Endothelial cell (in vitro differentiated cells): Measurements from ENCODE around the gene PCDHA7. TPM values are rescaled to one million over a fixed set of nuclear protein-coding genes. Genes with fewer than 3 reads are reported as not detected.
A peak's percentile ranks its signal among the peaks of the same experiment; 100 is the strongest.
"Not testable (repeated sequence)": the region's sequence is repeated elsewhere in the genome, so short reads cannot be mapped to it uniquely, and the experiment has no call there.

ENCODE experiments used
- DNase-seq: peaks from one replicate; pipeline ENCODE4 v3.0.0; 2021; ENCODE audit warnings: low spot score
- H3K27ac Mint-ChIP-seq: one replicate; pipeline ENCODE4 v1.8.0; 2021; ENCODE audit warnings: mixed read lengths, inconsistent platforms; ENCODE audit not compliant: unreplicated experiment
- H3K27me3 Mint-ChIP-seq: one replicate; pipeline ENCODE4 v1.8.0; 2021; ENCODE audit warnings: mild to moderate bottlenecking, moderate library complexity, mixed read lengths, inconsistent platforms; ENCODE audit not compliant: unreplicated experiment
- H3K36me3 Mint-ChIP-seq: one replicate; pipeline ENCODE4 v1.8.0; 2021; ENCODE audit warnings: mild to moderate bottlenecking, low read depth, mixed read lengths, inconsistent platforms; ENCODE audit not compliant: unreplicated experiment
- H3K4me1 Mint-ChIP-seq: one replicate; pipeline ENCODE4 v1.8.0; 2021; ENCODE audit warnings: mild to moderate bottlenecking, mixed read lengths, inconsistent platforms; ENCODE audit not compliant: unreplicated experiment
- H3K4me3 Mint-ChIP-seq: one replicate; pipeline ENCODE4 v1.8.0; 2021; ENCODE audit warnings: mild to moderate bottlenecking, mixed read lengths, inconsistent platforms; ENCODE audit not compliant: unreplicated experiment
- H3K9me3 Mint-ChIP-seq: one replicate; pipeline ENCODE4 v1.8.0; 2021; ENCODE audit warnings: mixed read lengths, inconsistent platforms; ENCODE audit not compliant: unreplicated experiment
- CTCF ChIP-seq: fragments of 200-600 bp; sonication (generic); IDR thresholded peaks from one replicate; pipeline ENCODE4 v1.5.0; 2021; ENCODE audit warnings: antibody characterized with exemption; ENCODE audit not compliant: unreplicated experiment
- total RNA-seq: library from RNA; stranded (reverse); fragmentation: NEBNext Ultra II Directional; extraction: Animal tissue kit (Norgen Biotek cat#: 25700); gene quantifications from one replicate; pipeline ENCODE4 v1.2.1, GENCODE V29; 2021; ENCODE audit not compliant: unreplicated experiment

PCDHA7 gene
- total RNA-seq, 1 donor from 2014 or later = 2.9 TPM

GRCh38 chr5:140840978-140841962 lies 7.2 kb downstream of the PCDHA7 start, which contains the start of gene PCDHA8:
Gene PCDHA8, plus strand, starts transcription at chr5:140841187. Its CDS starts 135 bp downstream, at chr5:140841322.
- H3K36me3 Mint-ChIP-seq = peaks cover 10% of the 10 kb centered on the region
- H3K27me3 Mint-ChIP-seq = peaks cover 3% of the 10 kb centered on the region
- no peaks in the 10 kb centered on the region for H3K9me3 Mint-ChIP-seq
- peak; percentile 67 for TF ChIP-seq CTCF
- peak within 1 kb of the TSS; percentile 59 for H3K4me3 Mint-ChIP-seq
- no peaks in the 10 kb centered on the region for H3K4me1 Mint-ChIP-seq
- peak; percentile 58 for DNase-seq
- H3K27ac Mint-ChIP-seq = no peak within 1 kb of the TSS

GRCh38 chr5:140842798-140843733 lies 9.0 kb downstream of the PCDHA7 start:
- H3K9me3 Mint-ChIP-seq = no peaks in the 10 kb centered on the region
- TF ChIP-seq CTCF = no peak
- no peaks in the 10 kb centered on the region for H3K4me1 Mint-ChIP-seq
- H3K4me3 Mint-ChIP-seq = no peak overlapping the region
- H3K27me3 Mint-ChIP-seq = peaks cover 3% of the 10 kb centered on the region
- H3K27ac Mint-ChIP-seq = no peak overlapping the region
- no peak for DNase-seq
- H3K36me3 Mint-ChIP-seq = peaks cover 7% of the 10 kb centered on the region

- peak within 1 kb of the TSS; percentile 48 for H3K4me3 Mint-ChIP-seq
- DNase-seq = not testable (repeated sequence)
These were observed 14.4 kb downstream of the PCDHA7 start, which contains the start of gene PCDHA9 for GRCh38 chr5:140848139-140849102. Gene PCDHA9, plus strand, starts transcription at chr5:140848382. Its CDS starts 114 bp downstream, at chr5:140848496.

DNA sequence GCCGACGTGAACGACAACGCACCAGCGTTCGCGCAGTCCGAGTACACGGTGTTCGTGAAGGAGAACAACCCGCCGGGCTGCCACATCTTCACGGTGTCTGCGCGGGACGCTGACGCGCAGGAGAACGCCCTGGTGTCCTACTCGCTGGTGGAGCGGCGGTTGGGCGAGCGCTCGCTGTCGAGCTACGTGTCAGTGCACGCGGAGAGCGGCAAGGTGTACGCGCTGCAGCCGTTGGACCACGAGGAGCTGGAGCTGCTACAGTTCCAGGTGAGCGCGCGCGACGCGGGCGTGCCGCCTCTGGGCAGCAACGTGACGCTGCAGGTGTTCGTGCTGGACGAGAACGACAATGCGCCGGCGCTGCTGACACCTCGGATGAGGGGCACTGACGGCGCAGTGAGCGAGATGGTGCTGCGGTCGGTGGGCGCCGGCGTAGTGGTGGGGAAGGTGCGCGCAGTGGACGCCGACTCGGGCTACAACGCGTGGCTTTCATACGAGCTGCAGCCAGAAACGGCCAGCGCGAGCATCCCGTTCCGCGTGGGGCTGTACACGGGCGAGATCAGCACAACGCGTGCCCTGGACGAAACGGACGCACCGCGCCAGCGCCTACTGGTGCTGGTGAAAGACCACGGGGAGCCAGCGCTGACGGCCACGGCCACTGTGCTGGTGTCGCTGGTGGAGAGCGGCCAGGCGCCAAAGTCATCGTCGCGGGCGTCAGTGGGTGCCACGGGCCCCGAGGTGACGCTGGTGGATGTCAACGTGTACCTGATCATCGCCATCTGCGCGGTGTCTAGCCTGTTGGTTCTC lies 16.0 kb downstream of the PCDHA7 start:
- not testable (repeated sequence) for H3K36me3 Mint-ChIP-seq, H3K4me3 Mint-ChIP-seq, DNase-seq, H3K27me3 Mint-ChIP-seq, H3K4me1 Mint-ChIP-seq, H3K27ac Mint-ChIP-seq, H3K9me3 Mint-ChIP-seq

More at GRCh38 chr5:140848139-140849102, 14.4 kb downstream of the PCDHA7 start, which contains the start of gene PCDHA9:
- not testable (repeated sequence) for H3K4me1 Mint-ChIP-seq, H3K27ac Mint-ChIP-seq, H3K27me3 Mint-ChIP-seq, H3K36me3 Mint-ChIP-seq, H3K9me3 Mint-ChIP-seq
